GM18909 (cell line): ENCODE results near the gene STK11.
A peak's percentile ranks its signal among the peaks of the same experiment; 100 is the strongest.

Experiments used
- ATAC-seq: cut with Tn5 transposase; IDR thresholded peaks from one replicate; pipeline ENCODE4 v1.9.1; 2021; ENCODE audit warnings: mild to moderate bottlenecking; ENCODE audit not compliant: unreplicated experiment, poor library complexity

Gene STK11, protein sequence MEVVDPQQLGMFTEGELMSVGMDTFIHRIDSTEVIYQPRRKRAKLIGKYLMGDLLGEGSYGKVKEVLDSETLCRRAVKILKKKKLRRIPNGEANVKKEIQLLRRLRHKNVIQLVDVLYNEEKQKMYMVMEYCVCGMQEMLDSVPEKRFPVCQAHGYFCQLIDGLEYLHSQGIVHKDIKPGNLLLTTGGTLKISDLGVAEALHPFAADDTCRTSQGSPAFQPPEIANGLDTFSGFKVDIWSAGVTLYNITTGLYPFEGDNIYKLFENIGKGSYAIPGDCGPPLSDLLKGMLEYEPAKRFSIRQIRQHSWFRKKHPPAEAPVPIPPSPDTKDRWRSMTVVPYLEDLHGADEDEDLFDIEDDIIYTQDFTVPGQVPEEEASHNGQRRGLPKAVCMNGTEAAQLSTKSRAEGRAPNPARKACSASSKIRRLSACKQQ

GRCh38 chr19:1205114-1206099 lies at the start of gene STK11:
TSS of gene STK11 (plus strand) at chr19:1205778. CDS start at chr19:1206914, 1,136 bp downstream.
- ATAC-seq, result peak; percentile 90

DNA sequence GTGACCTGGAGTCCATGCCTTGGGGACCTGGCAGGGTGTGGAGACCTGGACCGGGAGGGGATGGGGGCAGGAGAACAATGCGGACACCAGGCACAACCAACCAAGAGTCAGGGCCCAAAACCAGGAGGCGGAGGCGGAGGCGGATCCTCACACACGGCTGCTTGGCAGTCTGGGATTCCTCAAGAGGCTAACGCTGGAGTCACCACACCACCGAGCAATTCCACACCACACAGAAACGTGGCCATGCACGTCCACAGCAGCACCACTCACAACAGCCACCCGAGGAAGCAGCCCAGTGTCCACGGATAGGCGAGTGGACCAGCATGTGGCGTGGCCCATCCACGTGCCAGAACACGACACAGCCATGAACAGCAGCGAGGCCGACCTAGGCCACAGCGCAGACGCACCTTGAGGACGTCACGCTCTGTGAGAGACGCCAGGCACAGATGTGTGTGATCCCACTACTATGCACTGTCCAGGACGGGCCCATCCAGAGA lies 49.2 kb upstream of the STK11 start:
- ATAC-seq, result no peak

GRCh38 chr19:1156830-1157615 lies 48.6 kb upstream of the STK11 start:
- ATAC-seq, result no peak

- ATAC-seq, result no peak
Observed at GRCh38 chr19:1157931-1158884, 47.4 kb upstream of the STK11 start.

DNA sequence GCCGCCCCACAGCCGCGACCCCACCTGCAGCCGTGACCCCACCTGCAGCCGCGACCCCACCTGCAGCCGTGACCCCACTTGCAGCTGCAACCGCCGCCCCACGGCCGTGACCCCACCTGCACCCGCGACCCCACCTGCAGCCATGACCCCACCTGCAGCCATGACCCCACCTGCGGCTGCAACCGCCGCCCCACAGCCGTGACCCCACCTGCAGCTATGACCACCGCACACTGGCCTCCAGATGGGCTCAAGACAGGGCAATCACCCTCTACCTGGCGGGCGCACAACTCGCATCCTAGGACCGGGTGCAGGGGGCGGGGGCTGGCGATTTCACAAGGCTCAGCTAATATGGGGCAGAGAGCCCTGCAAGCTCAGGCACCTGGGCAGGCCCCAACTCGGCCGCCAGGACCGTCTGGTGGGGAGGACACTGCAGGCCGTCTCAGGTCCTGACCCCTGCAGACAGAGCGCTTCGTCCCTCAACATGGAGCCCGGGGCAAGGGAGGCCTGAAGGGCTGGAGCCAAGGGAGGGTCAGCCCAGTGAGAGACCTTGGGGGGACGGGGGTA lies 46.6 kb upstream of the STK11 start:
- no peak for ATAC-seq

DNA sequence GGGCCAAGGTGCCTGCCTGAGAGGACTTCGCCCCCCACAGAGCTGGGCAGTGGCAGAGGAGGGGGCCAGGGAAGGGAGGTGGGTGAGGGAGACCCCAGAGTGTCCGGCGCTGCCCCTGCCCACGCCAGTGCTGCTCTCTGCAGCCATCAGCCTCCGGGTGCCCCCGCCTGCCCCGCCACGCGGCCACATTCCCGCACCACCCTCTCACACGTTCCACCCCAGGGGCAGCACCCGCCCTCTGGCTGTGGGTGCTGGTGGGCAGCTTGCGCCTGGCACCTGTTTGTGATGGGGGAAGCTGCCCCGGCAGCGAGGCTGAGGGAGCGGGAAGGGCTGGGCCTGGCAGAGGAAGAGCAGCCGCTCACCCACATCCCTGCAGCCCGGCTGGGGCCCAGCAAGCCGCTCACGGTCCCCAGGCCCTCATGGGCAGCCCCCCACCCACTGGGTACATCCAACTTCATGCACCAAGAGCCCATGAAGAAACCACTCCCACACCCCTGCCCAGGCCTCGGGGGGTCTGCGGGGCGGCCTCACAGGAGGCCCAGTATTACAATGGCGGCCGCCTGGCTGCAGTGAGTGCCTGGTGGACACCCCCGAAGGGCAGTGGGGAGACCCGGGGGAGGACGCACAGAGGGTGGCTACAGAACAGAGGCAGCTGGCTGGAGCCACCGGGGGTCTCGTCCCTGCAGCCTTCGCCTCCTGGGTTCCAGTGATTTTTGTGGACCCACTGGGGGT lies 45.5 kb upstream of the STK11 start:
- ATAC-seq, result no peak

DNA sequence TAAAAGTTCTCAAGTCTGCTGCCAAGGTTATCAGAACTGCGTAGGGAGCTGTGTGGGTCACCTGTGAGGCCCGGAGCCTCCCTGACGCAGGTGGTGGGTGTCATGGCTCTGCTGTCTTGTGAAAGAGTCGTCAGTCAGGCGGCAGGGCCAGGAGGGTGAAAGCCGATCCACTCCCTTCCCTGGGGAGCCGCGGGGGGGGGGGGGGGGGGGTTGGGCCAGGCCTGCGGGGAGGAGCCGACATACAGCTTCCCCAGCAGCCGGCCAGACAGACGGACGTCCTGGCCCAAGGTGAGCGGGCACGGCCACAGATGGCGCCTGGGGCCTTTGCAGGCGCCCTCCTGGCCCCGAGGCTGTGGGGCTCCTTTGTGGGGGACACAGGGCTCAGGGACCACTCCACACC lies 43.9 kb upstream of the STK11 start:
- no peak for ATAC-seq

DNA sequence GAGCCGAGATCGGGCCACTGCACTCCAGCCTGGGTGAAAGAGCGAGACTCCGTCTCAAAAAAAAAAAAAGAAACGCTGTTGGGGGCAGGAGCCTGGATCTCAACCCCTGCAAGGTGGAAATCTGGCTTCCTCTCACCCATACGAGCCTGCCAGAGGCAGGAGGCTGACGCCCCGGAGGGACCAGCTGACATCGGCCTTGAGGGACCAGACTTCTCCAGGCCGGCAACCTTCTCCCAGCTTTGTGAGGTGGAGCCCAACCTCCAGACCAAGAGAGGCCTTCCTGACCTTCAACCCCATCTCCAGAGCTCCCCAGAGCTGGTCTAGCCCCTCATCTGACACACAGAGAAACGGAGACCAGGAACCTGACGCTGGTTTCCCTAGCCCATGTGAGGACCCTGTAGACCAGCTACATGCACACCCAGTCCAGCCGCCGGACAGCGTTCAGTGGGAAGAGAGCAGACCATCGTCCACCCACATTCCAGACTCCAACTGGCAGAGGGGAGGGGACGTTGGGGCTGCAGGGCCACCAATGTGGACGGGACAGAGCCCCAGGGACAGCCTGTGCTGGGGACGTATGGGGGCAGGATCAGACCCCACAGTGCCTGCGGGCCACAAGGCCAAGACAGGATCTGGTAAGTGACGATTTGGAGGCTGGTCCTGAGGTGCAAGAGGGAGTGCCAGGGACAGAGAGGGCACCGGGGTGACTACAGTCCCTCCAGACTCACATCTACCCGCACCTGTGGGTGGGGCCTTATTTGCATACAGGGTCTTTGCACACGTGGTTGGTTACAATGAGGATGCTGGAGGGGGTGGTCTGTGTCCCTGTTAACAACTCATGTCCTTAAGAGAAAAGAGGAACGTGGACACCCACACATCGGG lies 42.9 kb upstream of the STK11 start:
- no peak for ATAC-seq

GRCh38 chr19:1163283-1163933 lies 42.2 kb upstream of the STK11 start:
- no peak for ATAC-seq

- no peak for ATAC-seq
Observed at GRCh38 chr19:1163934-1164683, 41.5 kb upstream of the STK11 start.

- no peak for ATAC-seq
Observed at GRCh38 chr19:1164684-1165531, 40.7 kb upstream of the STK11 start.

DNA sequence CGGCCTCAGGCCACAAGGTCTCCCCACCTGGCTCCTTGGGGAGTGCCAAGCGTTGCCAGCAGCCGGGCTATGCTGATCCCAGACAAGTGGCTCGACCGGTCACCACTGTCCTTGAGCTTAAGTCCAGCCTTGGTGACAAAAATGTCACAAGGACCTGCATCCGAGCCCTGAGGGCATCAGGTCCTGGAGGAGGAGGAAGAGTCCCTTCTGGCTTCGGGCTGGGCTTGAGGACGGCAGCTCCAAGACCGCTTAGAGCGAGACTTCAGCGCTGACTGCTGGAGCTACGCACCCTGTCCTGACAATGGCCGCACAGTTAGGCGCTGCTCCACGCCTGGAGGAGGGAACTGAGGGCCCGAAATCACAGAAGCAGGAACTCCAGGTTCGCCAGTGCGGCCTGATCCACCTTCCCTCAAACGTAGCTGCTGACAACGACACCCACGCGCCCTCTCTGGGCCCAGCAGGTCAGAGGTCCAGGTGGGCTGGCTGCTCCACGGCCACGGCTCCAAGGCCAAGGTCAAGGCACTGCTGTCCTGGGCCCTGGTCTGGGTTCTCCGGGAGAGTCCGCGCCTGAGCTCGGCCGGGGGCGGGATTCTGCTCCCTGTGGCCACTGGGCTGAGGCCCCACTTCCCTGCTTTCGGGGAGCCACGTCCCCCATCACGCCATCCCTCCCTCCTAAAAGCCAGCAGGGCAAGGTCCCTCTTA lies 38.6 kb upstream of the STK11 start:
- no peak for ATAC-seq

GRCh38 chr19:1167687-1168571 lies 37.6 kb upstream of the STK11 start:
- no peak for ATAC-seq
